OCI-LY3 (cell line): ENCODE measurements around the gene EXOC6.

Experiments
- H2AFZ ChIP-seq: fragments of 200-600, 300-600 bp; shearing (Covaris generic); 2 replicates; pipeline ENCODE4 v1.6.0; 2014; ENCODE audit warnings: antibody characterized with exemption, low read depth, low read length
- H3K27ac ChIP-seq: fragments of 200-600, 300-600 bp; sonication (generic); 2 replicates; pipeline ENCODE4 v1.5.1; 2014; ENCODE audit warnings: mild to moderate bottlenecking, low read length, moderate library complexity, mixed read lengths
- H3K27me3 ChIP-seq: fragments of 200-600, 300-600 bp; sonication (generic); 2 replicates; pipeline ENCODE4 v1.6.1; 2014; ENCODE audit warnings: low read depth, low read length, mixed read lengths
- H3K36me3 ChIP-seq: fragments of 200-600, 300-600 bp; sonication (generic); replicated peaks from 2 replicates; pipeline ENCODE3; 2014; ENCODE audit warnings: low read depth, low read length, mixed read lengths
- H3K4me1 ChIP-seq: fragments of 300-600, 200-600 bp; sonication (generic); 2 replicates; pipeline ENCODE4 v1.6.1; 2014; ENCODE audit warnings: low read length, mixed read lengths
- H3K4me2 ChIP-seq: fragments of 200-600, 300-600 bp; sonication (generic); 2 replicates; pipeline ENCODE4 v1.6.1; 2014; ENCODE audit warnings: low read length, mixed read lengths
- H3K4me3 ChIP-seq: fragments of 300-600, 200-600 bp; sonication (generic); 2 replicates; pipeline ENCODE4 v1.5.1; 2014; ENCODE audit warnings: antibody characterized with exemption, mild to moderate bottlenecking, low read length, moderate library complexity
- H3K79me2 ChIP-seq: fragments of 300-600, 200-600 bp; shearing (Covaris generic); 2 replicates; pipeline ENCODE4 v1.6.1; 2014; ENCODE audit warnings: mild to moderate bottlenecking, low read length, mixed read lengths
- H3K9ac ChIP-seq: fragments of 300-600, 200-600 bp; shearing (Covaris generic); 2 replicates; pipeline ENCODE4 v1.6.0; 2014; ENCODE audit warnings: mild to moderate bottlenecking, low read length, moderate library complexity
- H3K9me3 ChIP-seq: fragments of 200-600, 300-600 bp; shearing (Covaris generic); 2 replicates; pipeline ENCODE4 v1.6.1; 2014; ENCODE audit warnings: low read length, mixed read lengths; ENCODE audit not compliant: insufficient read depth
- H4K20me1 ChIP-seq: fragments of 200-600, 300-600 bp; sonication (generic); 2 replicates; pipeline ENCODE4 v1.6.1; 2016; ENCODE audit warnings: low read length, mixed read lengths; ENCODE audit not compliant: insufficient read depth
- CTCF ChIP-seq: fragments of 200-600, 300-600 bp; sonication (generic); IDR thresholded peaks from 2 replicates; pipeline ENCODE4 v1.5.1; 2014; ENCODE audit warnings: antibody characterized with exemption, low read length, low read depth
- EZH2phosphoT487 ChIP-seq: fragments of 200-600 bp; shearing (Covaris generic); IDR thresholded peaks from 2 replicates; pipeline ENCODE4 v1.6.1; 2018; ENCODE audit warnings: antibody characterized with exemption, mixed run types, low read depth

The EXOC6 gene

DNA sequence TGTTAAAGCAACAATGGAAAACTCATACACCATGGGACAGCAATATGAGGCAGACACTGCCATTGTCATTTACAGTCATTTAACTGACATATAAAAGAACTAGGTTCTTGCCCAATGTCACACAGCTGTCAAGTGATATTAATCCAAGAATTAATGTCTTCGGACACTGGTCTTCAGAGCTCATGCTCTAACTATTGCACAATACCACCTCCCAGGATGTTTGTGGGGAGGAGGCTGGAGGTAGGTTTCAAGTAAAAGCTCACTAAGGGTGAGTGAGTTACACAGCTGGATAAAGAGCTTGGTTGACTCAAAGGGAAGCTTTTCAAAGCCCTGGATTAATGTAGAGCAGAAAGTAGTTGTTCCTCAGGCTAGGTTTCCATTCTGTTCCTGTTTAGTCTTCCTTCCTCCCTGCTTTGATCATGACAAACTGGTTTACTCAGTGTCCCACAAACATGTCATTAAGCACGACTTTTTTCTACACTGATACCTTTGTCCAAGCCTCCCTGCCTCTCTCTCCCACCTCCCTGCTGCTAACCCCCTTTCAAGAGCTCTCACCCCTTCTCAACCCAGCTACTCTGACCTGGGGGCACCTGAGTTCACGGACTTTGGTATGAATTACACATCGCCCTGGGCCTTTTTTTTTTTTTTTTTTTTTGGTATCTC lies 987 bp upstream of the EXOC6 start:
- H3K36me3 ChIP-seq: no peaks in the 10 kb centered on the region
- H3K4me3 ChIP-seq: peak overlapping the region; percentile 100

DNA sequence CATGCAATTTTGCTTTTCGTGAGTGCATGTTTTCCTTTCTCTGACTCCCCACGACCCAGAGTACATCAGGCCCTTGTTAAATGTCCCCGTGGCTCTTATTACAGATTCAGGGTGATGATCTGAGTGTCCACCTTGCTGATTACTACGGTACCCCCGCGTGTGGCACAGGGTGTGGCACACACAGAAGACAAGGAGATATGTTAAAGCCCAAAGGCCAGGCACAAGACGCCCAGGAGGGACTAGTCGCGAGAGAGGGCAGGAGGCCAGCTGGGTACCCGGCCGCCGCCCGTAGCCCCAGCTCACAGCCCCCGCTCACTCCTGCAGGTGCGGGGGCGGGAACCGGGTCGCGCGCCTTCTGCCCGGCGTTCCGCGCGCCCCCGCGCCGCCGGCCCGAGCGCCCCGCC lies 281 bp upstream of the EXOC6 start:
- peaks cover 18% of the 10 kb centered on the region for H3K79me2 ChIP-seq
- H3K4me2 ChIP-seq: peak overlapping the region; percentile 97
- H2AFZ ChIP-seq: peak overlapping the region; percentile 98
- no peaks in the 10 kb centered on the region for H3K36me3 ChIP-seq
- H3K4me1 ChIP-seq: peaks cover 24% of the 10 kb centered on the region
- H3K9me3 ChIP-seq: no peaks in the 10 kb centered on the region
- H3K4me3 ChIP-seq: peak overlapping the region; percentile 100
- TF ChIP-seq EZH2phosphoT487: no peak
- TF ChIP-seq CTCF: no peak
- H4K20me1 ChIP-seq: no peaks in the 10 kb centered on the region
- peak overlapping the region; percentile 77 for H3K9ac ChIP-seq
- H3K27me3 ChIP-seq: no peaks in the 10 kb centered on the region
- no peak overlapping the region for H3K27ac ChIP-seq

More for the DNA sequence above, 987 bp upstream of the EXOC6 start:
- peaks cover 18% of the 10 kb centered on the region for H3K79me2 ChIP-seq
- TF ChIP-seq CTCF (no peak), EZH2phosphoT487 (no peak)
- no peaks in the 10 kb centered on the region for H3K9me3 ChIP-seq
- no peaks in the 10 kb centered on the region for H4K20me1 ChIP-seq
- H3K9ac ChIP-seq: peak overlapping the region; percentile 77; the same call in 1 of the 2 replicates
- no peak overlapping the region for H2AFZ ChIP-seq
- no peaks in the 10 kb centered on the region for H3K27me3 ChIP-seq
- H3K4me1 ChIP-seq: peaks cover 24% of the 10 kb centered on the region
- H3K27ac ChIP-seq: no peak overlapping the region
- H3K4me2 ChIP-seq: peak overlapping the region; percentile 97

DNA sequence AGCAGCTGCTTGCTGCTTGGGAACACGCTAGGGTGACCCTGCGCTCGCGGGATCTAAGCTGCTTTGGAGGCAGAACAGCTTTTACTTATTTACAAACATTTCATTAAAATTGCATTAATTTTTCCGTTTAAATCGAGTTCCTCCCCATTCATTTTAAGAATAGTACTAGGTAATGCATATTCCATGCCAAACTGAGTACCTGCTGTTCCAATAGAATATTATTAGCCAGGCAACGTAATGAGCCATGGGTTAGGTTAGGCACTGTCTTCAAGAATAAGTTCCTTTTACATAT lies 860 bp downstream of the EXOC6 start:
- peaks cover 18% of the 10 kb centered on the region for H3K79me2 ChIP-seq
- peak overlapping the region; percentile 88 for H3K9ac ChIP-seq
- H3K27me3 ChIP-seq: no peaks in the 10 kb centered on the region
- H3K27ac ChIP-seq: peak overlapping the region; percentile 73; the same call in 1 of the 2 replicates
- peak overlapping the region; percentile 83 for H3K4me2 ChIP-seq
- no peak overlapping the region for H2AFZ ChIP-seq
- H3K4me1 ChIP-seq: peaks cover 24% of the 10 kb centered on the region
- TF ChIP-seq CTCF: no peak
- TF ChIP-seq EZH2phosphoT487: no peak
- H4K20me1 ChIP-seq: no peaks in the 10 kb centered on the region
- H3K4me3 ChIP-seq: peak overlapping the region; percentile 100
- no peaks in the 10 kb centered on the region for H3K36me3 ChIP-seq
- no peaks in the 10 kb centered on the region for H3K9me3 ChIP-seq

- TF ChIP-seq EZH2phosphoT487: no peak
- TF ChIP-seq CTCF: no peak
- peak overlapping the region; percentile 100 for H3K4me3 ChIP-seq
- H3K9ac ChIP-seq: peak overlapping the region; percentile 88
- peaks cover 18% of the 10 kb centered on the region for H3K79me2 ChIP-seq
- peaks cover 24% of the 10 kb centered on the region for H3K4me1 ChIP-seq
- H3K9me3 ChIP-seq: no peaks in the 10 kb centered on the region
- H3K36me3 ChIP-seq: no peaks in the 10 kb centered on the region
- peak overlapping the region; percentile 83 for H3K4me2 ChIP-seq
- no peaks in the 10 kb centered on the region for H3K27me3 ChIP-seq
- no peaks in the 10 kb centered on the region for H4K20me1 ChIP-seq
- no peak overlapping the region for H2AFZ ChIP-seq
- no peak overlapping the region for H3K27ac ChIP-seq
Measured at GRCh38 chr10:92849576-92850090, 1.3 kb downstream of the EXOC6 start.
